K562 (cell line): ENCODE data around the gene FEN1. TPM values are rescaled to one million over a fixed set of nuclear protein-coding genes. Genes with fewer than 3 reads are reported as not detected.

ENCODE experiments used
- ARID3A ChIP-seq: IDR thresholded peaks from 2 replicates; pipeline ENCODE4 v1.6.1; 2012; ENCODE audit warnings: low read depth, low read length, improper control_type of control experiment, borderline replicate concordance
- BHLHE40 ChIP-seq: IDR thresholded peaks from 2 replicates; pipeline ENCODE4 v1.6.1; 2011; ENCODE audit warnings: low read length, improper control_type of control experiment
- E2F1 ChIP-seq: sonication (generic); formaldehyde crosslinking; IDR thresholded peaks from 2 replicates; pipeline ENCODE4 v1.8.1; 2023; ENCODE audit warnings: mild to moderate bottlenecking, missing genetic modification reagents, moderate library complexity
- E2F5 ChIP-seq: sonication (generic); formaldehyde crosslinking; IDR thresholded peaks from 2 replicates; pipeline ENCODE4 v1.8.0; 2022; ENCODE audit warnings: mild to moderate bottlenecking, missing genetic modification reagents
- E4F1 ChIP-seq: fragments of 250-450 bp; sonication (Bioruptor Pico); IDR thresholded peaks from 2 replicates; pipeline ENCODE4 v1.5.0; 2021; ENCODE audit warnings: mild to moderate bottlenecking, borderline replicate concordance
- EGR1 ChIP-seq: fragments of 450-650 bp; conservative IDR thresholded peaks from 2 replicates; pipeline ENCODE4 v1.6.1; 2017; ENCODE audit warnings: mild to moderate bottlenecking
- FOXK1 ChIP-seq: sonication (generic); formaldehyde crosslinking; IDR thresholded peaks from 2 replicates; pipeline ENCODE4 v1.8.0; 2022; ENCODE audit warnings: missing genetic modification reagents, mild to moderate bottlenecking, borderline replicate concordance
- HEY1 ChIP-seq: fragments of 250-450 bp; sonication (Bioruptor Pico); IDR thresholded peaks from 2 replicates; pipeline ENCODE4 v1.5.0; 2020; ENCODE audit warnings: mild to moderate bottlenecking, moderate library complexity, borderline replicate concordance
- IFI16 ChIP-seq: fragments of 250-450 bp; sonication (Bioruptor Pico); IDR thresholded peaks from 2 replicates; pipeline ENCODE4 v2.1.2; 2022; ENCODE audit warnings: mild to moderate bottlenecking, inconsistent platforms
- KDM1A ChIP-seq, 2 experiments: fragments of 450-650 bp; IDR thresholded peaks; 2 replicates each; pipeline ENCODE4 v1.6.1; 2016; ENCODE audit warnings: mild to moderate bottlenecking in 2 of 2
- KLF6 ChIP-seq: fragments of 250-450 bp; sonication (Bioruptor Pico); IDR thresholded peaks from 2 replicates; pipeline ENCODE4 v1.4.0; 2020; ENCODE audit warnings: mild to moderate bottlenecking, moderate library complexity, borderline replicate concordance
- THRB ChIP-seq: fragments of 450-650 bp; formaldehyde crosslinking; conservative IDR thresholded peaks from 2 replicates; pipeline ENCODE4 v1.4.0; 2022; ENCODE audit warnings: mild to moderate bottlenecking, missing genetic modification characterization
- ZFP1 ChIP-seq: fragments of 450-650 bp; formaldehyde crosslinking; IDR thresholded peaks from 2 replicates; pipeline ENCODE4 v1.4.0; 2020; ENCODE audit warnings: mild to moderate bottlenecking, mixed read lengths
- ZFP30 ChIP-seq: fragments of 250-450 bp; sonication (Bioruptor Pico); IDR thresholded peaks from 2 replicates; pipeline ENCODE4 v1.8.0; 2022; ENCODE audit warnings: moderate library complexity, mild to moderate bottlenecking, inconsistent platforms, borderline replicate concordance
- ZFP36 ChIP-seq: fragments of 150-350 bp; IDR thresholded peaks from 2 replicates; pipeline ENCODE4 v1.6.1; 2018; ENCODE audit warnings: low read length, low read depth; ENCODE audit not compliant: partially characterized antibody
- ZKSCAN1 ChIP-seq: fragments of 150-350 bp; IDR thresholded peaks from 2 replicates; pipeline ENCODE4 v1.6.1; 2016; ENCODE audit warnings: low read depth, low read length
- polyA plus RNA-seq, 8 experiments: library from polyadenylated mRNA; depleted of rRNA in 4 of 8; stranded (reverse) in 5 of 8; unstranded in 3 of 8; fragments of >200 nt; fragmentation: Nextera tagmentation in 2 of 8; fragmentation: Illumina TruSeq in 1 of 8; extraction: Ambion mirVana in 2 of 8; extraction: Trizol in 1 of 8; gene quantifications; 2 replicates each; pipeline versions ENCODE4 v1.2.1 to v1.2.3, GENCODE V29; 2011 to 2014; ENCODE audit warnings: inconsistent platforms in 1 of 8, missing spikeins in 1 of 8
- total RNA-seq, 7 experiments: library from RNA; depleted of rRNA in 6 of 7; stranded (reverse); fragments of >200 nt in 6 of 7; fragmentation: Illumina TruSeq in 2 of 7; extraction: Trizol in 2 of 7; gene quantifications; 2 replicates each; pipeline versions ENCODE4 v1.2.1 to v1.2.3, GENCODE V29; 2011 to 2021; ENCODE audit warnings: low replicate concordance in 1 of 7

The FEN1 gene
- total and polyA plus RNA-seq, 9 of the 15 experiments (the other 6 are each of a cell fraction or from before 2014, with no cell fraction given): 58.1 to 156 (median 137) TPM

- TF ChIP-seq FOXK1 (CRISPR knock-in tag): no peak
- no peak for TF ChIP-seq IFI16 (CRISPR knock-in tag)
- no peak for TF ChIP-seq ARID3A
- no peak for TF ChIP-seq KLF6
- no peak for TF ChIP-seq E2F1 (CRISPR knock-in tag)
- no peak for TF ChIP-seq HEY1 (CRISPR knock-in tag)
- no peak for TF ChIP-seq EGR1
- no peak for TF ChIP-seq E4F1
- no peak for TF ChIP-seq ZFP30 (CRISPR knock-in tag)
- TF ChIP-seq ZFP36: peak; percentile 20
- TF ChIP-seq THRB (CRISPR knock-in tag): no peak
- peak; percentile 76; the same call in 1 of the 2 replicates for TF ChIP-seq ZKSCAN1
- TF ChIP-seq ZFP1: no peak
- peak; percentile 30 to 67; a peak in 2 of 4 replicates for TF ChIP-seq KDM1A (IDR thresholded peaks at IDR 0.05)
- peak; percentile 18; the same call in 1 of the 2 replicates for TF ChIP-seq BHLHE40
- TF ChIP-seq E2F5 (CRISPR knock-in tag): no peak
Observed at GRCh38 chr11:61763930-61764605, 28.6 kb upstream of the FEN1 start (continued).
